Measurements from ENCODE around the gene PKIB.
"Not testable (repeated sequence)": the region's sequence is repeated elsewhere in the genome, so short reads cannot be mapped to it uniquely, and the experiment has no call there.

The PKIB gene

DNA sequence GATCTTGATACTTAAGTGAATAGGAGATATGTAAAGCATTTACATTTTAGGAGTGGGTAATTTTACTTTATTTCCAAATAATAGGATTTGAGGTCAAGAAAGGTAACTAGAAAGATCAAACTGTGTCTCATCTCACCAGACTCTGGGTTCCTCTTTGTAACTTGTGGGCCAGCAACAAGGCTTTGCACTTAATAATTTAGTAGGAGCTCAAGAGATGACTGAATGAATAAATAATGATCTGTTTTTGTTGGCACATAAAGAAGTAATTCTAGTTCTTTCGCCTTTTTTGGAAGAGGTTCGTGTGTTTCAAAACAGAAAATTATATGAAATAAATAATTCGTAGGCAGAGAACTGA is 101.9 kb downstream of the PKIB start:
- no peak for DNase-seq (ENCODE audit: low spot score)

- no peak for DNase-seq (ENCODE audit: low spot score)
Observed at GRCh38 chr6:122712448-122713137, 102.4 kb downstream of the PKIB start.

GRCh38 chr6:122713138-122713537 is 102.9 kb downstream of the PKIB start:
- no peak for DNase-seq (ENCODE audit: low spot score)

GRCh38 chr6:122714059-122714458 is 103.9 kb downstream of the PKIB start:
- no peak for DNase-seq (ENCODE audit: low spot score)

GRCh38 chr6:122715725-122716124 is 105.5 kb downstream of the PKIB start:
- no peak for DNase-seq (ENCODE audit: low spot score)

DNA sequence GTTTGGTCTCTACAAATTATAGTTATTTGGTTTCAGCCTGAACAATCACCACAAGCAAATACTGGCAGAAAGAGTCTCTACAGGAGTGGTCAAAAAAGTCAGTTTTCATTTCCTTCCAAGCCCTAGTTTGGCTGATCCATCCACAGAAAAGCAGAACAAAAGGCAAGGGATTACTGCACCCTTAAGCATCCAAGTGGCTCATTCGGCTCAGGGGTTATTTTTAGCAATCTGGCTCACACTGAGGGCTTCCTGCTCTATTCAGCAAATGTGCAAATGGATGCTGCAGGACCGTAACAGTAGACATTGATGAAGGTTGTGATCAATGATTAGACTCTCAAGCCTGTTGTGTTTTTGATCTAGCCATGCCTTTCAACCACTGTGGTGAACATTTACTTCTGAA is 107.1 kb downstream of the PKIB start:
- no peak for DNase-seq (ENCODE audit: low spot score)

DNA sequence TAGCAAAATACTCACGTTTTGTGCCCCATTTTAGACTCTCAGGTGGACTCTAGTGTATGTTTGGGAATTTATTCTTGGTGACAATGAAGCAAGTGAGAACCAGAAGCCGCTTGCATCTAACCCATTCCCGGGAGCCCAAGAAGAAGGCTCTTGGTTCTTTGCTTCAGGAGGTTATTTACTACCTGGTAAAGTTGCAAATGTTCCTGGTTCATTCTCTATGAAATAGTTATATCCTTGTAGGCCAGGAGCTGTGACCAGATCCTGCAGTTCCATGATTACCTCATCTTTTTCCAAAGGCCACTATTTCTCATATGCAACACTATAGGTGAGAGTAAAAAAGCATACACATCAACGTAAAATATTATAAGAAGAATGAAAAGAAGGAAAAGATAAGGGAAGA is 108.4 kb downstream of the PKIB start:
- DNase-seq (ENCODE audit: low spot score), result no peak

- no peak for DNase-seq (ENCODE audit: low spot score)
Observed at GRCh38 chr6:122719176-122719575, 109.0 kb downstream of the PKIB start.

- no peak for DNase-seq (ENCODE audit: low spot score)
Observed at GRCh38 chr6:122722746-122723145, 112.5 kb downstream of the PKIB start.

- DNase-seq (ENCODE audit: low spot score), result peak; percentile 15
Observed at GRCh38 chr6:122726649-122727048, 116.4 kb downstream of the PKIB start.

GRCh38 chr6:122727244-122727643 is 117.0 kb downstream of the PKIB start:
- DNase-seq (ENCODE audit: low spot score), result no peak

DNA sequence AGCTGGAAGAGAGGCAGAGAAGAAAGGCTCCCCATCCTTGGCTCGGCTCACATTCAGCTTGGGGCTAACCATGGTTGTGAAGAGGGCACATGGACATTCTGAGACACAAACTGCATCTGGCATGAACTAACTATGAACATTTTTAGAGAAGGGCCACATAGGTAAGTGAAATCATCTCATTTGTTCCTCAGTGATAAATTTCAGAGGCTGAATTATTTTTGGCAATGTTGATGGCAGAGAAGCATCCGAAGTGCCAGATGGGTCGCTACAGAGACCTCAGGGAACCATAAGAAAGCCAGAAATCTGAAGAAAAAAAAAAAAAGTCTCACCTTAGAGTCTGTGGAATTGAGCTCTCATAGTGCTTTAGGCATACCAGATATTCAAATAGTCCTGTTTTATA is 120.1 kb downstream of the PKIB start:
- no peak for DNase-seq (ENCODE audit: low spot score)

DNA sequence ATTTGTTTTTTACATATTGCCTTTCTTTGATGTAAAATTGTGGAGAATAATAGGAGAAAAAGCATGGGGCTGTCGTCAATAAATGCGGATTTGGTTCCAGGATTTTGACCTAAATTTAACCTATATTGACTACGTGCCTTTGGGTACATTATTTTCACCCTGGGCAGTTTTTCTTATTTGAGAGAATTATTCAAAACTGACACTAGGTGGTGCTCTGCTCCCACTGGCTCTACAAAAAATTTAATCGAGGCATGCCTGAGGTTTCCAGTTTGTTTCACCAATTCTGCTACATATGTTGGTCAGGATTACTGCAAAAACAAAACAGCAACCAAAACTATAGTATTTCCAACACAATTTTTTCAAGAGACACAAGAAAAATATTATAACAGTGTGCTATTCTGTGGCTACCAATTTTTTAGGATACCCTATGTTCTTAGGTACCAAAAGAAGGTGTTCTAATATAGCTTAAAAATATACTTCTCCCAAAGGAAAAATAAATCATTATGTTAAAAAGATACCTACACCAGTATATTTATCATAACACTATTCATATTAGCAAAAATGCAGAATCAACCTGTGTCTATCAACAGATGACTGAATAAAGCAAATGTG is 120.7 kb downstream of the PKIB start:
- DNase-seq (ENCODE audit: low spot score), result peak; percentile 48

GRCh38 chr6:122733259-122733658 is 123.1 kb downstream of the PKIB start:
- DNase-seq (ENCODE audit: low spot score), result no peak

- no peak for DNase-seq (ENCODE audit: low spot score)
Observed at GRCh38 chr6:122734529-122735395, 124.6 kb downstream of the PKIB start.

GRCh38 chr6:122735582-122735981 is 125.4 kb downstream of the PKIB start:
- DNase-seq (ENCODE audit: low spot score), result no peak

- DNase-seq (ENCODE audit: low spot score), result no peak
Observed at GRCh38 chr6:122736163-122736562, 126.0 kb downstream of the PKIB start.

DNA sequence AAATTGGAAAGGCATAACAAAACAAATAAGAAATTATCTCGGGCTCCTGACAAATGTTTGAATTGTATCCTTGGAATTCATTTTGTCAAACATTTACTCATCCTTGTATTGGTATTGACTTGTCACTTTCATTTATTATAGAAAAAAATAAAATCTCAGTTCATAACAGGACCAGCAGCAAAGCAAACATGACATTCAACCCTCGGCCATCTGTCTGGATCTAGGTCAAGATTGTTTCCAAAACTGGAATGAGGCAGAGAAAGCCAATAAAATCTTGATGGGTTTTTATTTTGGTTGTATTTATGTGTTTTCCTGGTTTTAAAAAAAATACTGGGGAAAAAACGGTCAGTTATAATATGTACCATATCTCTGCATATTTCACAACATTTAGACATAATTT is 126.4 kb downstream of the PKIB start:
- no peak for DNase-seq (ENCODE audit: low spot score)

DNA sequence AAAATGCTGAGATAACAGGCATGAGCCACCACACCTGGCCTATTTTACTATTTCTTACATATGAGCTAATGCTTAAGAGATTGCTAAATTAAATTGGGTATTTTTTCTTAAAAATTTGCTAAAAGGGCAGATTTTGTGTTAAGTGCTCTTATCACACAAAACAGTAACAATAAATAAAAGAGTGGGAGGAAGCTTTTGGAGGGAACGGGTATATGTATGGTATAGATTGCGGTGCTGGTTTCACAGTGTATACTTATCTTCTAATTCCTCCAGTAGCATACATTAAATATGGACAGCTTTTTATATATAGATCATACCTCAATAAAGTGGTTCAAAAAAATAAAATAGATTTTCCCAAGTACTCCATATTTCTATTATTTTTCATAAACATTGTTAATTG is 129.9 kb downstream of the PKIB start:
- no peak for DNase-seq (ENCODE audit: low spot score)

DNA sequence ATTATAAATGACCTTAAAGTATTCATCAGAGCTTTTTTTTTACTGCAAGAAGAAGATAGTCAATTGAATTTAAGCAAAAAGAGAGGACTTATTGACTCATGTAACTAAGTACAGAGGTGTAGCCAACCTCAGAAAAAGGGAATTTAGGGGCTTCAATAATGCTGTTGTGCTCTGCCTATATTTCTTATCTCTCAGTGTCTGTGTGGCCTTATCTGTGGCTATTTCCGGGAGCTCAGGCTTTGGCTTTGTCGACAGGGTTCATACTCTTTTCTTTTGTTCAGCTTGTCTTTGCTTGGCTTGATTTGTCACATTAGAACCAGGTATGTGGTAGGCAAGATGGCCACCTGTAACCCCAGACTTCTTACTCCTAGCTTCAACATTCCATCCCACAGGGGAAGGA is 130.7 kb downstream of the PKIB start:
- DNase-seq (ENCODE audit: low spot score), result no peak

DNA sequence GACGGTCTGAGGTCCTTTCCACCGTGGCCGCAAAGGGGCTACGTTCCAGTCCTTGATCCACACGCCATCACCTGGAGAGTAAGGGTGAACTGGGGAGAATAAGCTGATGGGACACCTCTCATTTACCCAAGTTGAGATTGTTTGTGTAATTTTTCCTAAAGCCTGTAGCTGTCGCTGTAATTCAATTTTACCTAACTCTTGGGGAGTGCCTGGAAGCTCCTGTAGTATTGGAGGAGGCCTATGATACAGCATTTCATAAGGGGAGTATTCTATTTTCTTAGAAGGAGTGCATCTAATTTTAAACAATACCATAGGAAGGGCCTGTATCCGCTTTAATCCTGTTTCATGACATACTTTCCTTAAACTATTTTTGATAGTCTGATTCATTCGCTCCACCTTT is 134.0 kb downstream of the PKIB start:
- peak; percentile 18 for DNase-seq (ENCODE audit: low spot score)

GRCh38 chr6:122744856-122745255 is 134.7 kb downstream of the PKIB start:
- not testable (repeated sequence) for DNase-seq (ENCODE audit: low spot score)

- DNase-seq (ENCODE audit: low spot score), result no peak
Observed at GRCh38 chr6:122746688-122747087, 136.5 kb downstream of the PKIB start.
